Stimulated activated CD4-positive, alpha-beta T cell treated with anti-CD3 and anti-CD28 coated beads, Interleukin-1b, Interleukin-23, amount 100 ng/mL, for 48 hours (primary cell): Measurements from ENCODE around the gene DNMT1.
"Not testable (repeated sequence)": the region's sequence is repeated elsewhere in the genome, so short reads cannot be mapped to it uniquely, and the experiment has no call there.

ENCODE experiments used
- DNase-seq: peaks from one replicate; pipeline ENCODE4 v3.0.0-alpha.2; 2020

DNMT1 gene

DNA sequence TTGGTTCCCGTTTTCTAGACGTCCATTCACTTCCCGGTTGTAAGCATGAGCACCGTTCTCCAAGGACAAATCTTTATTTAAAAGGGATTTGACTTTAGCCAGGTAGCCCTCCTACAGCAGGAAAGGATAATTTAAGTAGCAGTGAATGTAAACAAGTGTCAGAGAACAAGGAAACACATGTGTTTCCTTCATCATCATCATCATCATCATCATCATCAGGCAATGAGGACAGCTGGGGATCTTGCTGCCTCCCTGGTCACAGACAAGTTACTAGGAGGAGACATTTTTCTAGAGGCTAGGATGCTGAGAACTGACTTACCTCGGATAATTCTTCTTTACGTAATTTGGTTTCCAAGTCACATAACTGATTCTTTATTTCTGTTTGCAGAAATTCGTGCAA lies 14.3 kb downstream of the DNMT1 start:
- no peak for DNase-seq

DNA sequence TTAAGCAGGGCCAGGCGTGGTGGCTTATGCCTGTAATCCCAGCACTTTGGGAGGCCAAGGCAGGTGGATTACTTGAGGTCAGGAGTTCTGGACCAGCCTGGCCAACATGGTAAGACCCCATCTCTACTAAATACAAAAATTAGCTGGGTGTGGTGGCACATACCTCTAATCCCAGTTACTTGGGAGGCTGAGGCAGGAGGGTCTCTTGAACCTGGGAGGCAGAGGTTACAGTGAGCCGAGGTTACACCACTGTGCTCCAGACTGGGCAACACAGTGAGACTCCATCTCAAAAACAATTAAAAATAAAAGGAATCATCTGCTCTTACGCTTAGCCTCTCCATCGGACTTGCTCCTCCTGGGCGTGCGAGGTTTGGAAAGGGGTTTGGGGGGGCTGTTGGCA lies 14.7 kb downstream of the DNMT1 start:
- not testable (repeated sequence) for DNase-seq

DNA sequence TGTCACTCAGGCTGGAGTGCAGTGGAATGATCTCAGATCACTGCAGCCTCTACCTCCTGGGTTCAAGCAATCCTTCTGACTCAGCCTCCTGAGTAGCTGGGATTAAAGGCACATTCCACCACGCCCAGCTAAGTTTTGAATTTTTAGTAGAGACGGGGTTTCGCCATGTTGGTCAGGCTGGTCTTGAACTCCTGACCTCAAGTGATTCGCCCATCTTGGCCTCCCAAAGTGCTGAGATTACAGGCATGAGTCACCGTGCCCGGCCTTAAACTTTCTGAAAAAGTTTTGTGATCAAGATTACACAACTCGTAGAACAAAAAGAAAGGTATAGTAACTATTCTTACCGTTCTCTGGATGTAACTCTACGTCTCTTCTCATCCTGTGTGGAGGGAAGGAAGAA lies 21.2 kb downstream of the DNMT1 start:
- no peak for DNase-seq

DNA sequence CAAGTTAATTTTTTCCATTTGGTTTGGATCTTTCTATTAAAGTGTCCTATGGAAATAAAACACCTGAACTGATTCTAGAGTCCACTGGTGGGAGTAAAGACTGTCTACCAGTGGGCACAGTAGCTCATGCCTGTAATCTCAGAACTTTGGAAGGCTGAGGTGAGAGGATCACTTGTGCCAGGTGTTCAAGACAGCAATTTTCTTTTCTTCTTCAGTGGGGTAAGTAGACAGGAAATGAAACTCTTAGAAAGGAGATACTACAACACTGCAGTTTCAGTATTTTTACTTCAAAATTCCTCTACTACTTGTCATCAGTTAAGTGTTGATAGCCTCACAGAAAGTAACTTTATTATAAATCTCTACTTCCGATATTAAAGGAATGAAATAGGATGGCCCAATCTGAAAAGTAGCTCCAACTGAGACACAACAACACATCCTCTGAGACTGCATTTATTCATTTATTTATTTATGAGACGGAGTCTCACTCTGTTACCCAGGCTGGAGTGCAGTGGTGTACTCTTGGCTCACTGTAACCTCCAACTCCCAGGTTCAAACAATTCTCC lies 26.3 kb downstream of the DNMT1 start:
- DNase-seq = no peak

DNA sequence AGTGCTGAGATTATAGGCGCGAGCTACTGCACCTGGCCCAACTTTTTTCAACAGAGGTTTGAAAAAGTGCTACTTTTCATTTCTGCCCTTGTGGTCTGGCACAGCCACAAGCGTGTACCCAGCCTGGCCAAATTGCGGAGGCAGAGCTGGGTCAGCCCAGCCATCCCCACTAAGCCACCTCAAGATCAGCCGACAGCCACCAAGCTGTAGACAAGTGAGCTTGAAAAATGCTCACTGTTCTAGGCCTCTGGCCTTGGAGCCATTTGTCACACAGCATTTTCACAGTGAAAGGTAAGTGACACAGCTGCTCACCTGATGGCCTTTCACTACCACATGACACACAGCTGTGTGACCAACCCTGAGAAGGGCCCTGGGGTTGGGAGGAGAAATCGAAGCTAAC lies 27.3 kb downstream of the DNMT1 start:
- DNase-seq = no peak

DNA sequence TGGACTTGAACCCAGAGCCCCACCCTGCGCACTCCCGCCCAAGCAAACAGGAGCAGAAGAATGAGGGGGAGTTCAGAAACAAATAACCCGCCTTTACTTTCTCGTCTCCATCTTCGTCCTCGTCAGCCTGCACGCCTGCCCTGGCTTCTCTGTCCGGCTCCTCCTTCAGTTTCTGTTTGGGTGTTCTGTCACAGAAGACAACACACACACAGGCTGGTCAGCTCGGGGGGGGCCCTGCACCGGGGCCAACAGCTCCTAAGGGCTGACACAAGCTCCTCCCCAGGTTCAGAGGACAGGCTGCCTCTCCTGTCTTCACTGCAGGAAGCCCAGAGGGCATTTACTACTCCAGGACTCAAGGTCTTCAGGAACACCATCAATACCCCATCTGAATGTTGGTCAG lies 28.3 kb downstream of the DNMT1 start:
- DNase-seq = not testable (repeated sequence)

DNA sequence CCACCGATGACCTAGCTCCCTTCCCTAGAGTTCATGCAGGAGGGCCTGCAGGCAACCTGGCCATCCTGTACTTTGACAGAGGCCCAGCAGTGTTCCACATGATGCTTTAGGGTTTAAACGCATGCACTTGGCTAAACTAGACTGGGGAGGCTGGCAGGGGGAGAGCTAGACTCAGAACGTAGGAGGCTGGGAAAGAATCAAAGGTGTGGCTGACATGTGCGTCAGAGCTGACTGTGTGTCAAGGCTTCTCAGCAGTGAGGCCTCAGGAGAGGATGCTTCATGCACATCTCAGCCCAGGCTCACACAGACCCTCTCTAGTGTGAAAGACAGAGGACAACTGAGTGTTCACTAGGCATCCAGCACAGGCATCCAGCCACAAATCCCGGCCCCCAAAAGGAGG lies 28.7 kb downstream of the DNMT1 start:
- no peak for DNase-seq

DNA sequence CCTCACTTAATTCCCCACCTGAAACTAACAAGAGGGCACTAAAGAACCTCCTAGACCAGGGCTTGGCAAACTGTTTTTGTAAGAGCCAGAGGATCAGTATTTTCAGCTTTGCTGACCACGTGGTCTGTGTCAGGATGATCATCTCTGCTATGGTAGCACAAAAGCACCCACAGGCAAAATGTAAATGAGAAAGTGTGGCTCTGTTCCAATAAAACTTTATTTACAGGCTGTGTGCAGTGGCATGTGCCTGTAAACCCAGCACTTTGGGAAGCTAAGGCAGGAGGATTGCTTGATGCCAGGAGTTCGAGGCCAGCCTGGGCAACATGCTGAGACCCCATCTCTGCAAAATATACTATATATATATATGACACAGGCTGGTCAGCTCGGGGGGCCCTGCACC lies 31.2 kb downstream of the DNMT1 start:
- no peak for DNase-seq

DNA sequence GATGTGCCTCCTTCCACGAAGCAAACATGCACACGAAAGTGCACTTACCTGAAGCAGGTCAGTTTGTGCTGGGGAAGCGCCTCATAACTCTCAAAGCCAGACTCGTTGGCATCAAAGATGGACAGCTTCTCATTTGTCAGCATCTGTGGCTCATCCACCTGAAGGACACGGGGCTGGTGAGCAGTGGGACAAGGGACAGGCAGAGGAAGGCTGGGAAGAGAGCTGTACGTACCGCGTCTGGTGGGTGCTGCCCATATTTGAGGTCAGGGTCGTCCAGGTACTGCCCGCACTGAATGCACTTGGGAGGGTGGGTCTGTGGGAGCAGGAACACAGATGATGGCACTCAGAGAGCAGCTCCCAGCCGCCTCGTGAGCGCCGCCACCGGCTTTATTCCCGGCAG lies 35.1 kb downstream of the DNMT1 start:
- DNase-seq = no peak

DNA sequence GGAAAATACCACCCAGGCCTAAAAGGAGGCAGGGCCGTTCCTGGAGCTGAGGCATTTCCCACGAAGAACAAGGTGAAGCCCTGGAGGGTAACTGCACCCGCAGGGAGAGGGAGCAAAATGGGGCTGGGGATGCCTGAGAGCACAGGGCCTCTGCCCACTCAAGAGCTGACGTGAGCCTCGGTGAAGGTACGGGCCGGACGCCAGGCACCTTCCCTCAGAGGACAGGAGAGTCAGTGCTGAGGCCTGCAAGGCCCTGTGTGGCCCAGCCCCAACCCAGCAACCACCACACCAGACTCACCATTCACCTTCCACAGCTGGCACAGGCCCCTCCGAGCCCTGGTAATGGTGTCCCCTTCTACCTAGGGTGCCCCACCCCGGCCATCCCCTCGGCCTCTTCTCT lies 36.3 kb downstream of the DNMT1 start:
- DNase-seq = no peak

DNA sequence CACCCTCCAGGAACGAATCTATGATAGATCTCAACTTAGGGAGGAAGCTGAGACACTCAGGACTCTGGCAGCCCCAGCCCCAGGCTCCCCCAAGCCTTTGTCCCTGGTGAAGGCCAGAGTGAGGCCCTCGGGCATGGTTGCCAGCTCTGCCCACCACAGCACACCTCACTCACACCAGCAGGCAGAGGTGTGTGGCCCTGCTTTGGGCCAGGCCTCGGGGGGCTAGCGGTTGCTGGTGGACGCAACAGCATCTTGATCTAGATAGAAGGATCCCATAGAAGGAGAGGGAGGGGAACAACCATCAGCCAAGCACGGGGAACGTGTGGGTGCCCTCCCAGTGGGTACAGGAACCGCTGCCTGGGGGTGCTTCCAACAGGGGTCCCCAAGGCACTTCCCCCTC lies 36.7 kb downstream of the DNMT1 start:
- no peak for DNase-seq

DNA sequence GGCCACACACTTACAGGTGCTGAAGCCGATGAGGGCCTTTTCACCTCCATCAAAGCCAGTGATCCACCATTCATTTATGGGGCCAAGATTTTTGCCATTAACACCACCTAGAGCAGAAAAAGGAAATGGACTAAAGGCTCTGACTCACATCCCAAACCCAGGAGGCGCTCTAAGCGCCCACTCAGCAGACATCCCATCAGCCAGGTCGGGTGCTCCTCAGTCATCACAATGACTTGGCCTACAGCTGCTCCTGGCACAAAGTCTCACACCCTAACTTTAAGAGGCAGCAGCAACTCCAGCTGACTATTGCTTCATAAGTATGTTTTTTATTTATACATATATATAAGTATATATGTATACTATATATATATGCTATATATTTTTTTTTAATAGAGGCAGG lies 38.9 kb downstream of the DNMT1 start:
- no peak for DNase-seq

DNA sequence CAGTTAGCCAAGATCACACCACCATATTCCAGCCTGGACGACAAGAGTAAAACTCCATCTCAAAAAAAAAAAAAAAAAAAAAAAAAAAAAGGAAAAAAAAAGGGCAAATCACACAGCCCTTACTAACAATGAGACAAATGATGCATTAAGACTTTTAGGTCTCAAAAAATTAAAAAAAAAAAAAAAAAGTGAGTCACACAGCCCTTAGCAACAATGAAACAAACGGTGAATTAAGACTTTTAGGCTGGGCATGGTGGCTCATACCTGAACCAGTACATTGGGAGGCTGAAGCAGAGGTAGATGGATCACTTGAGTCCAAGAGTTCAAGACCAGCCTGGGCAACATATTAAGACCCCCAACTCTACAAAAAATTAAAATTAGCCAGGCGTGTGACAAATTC lies 42.7 kb downstream of the DNMT1 start:
- no peak for DNase-seq

DNA sequence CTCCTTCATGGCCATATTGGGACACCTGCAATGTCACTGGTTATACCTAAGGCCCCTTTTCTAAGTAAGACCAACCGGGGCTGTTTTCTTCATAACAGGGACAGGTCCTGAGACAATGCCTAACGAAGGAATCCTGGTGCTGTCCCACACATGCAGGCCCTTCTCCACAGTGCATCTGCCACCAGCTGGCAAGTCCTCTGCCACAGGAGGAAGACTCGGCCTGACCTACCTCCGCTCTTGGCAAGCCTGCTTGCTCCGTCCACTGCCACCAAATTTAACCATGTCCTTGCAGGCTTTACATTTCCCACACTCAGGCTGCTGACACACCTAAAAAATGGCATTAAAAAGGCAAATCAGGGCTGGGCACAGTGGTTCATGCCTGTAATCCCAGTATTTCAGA lies 43.2 kb downstream of the DNMT1 start:
- DNase-seq = no peak

DNA sequence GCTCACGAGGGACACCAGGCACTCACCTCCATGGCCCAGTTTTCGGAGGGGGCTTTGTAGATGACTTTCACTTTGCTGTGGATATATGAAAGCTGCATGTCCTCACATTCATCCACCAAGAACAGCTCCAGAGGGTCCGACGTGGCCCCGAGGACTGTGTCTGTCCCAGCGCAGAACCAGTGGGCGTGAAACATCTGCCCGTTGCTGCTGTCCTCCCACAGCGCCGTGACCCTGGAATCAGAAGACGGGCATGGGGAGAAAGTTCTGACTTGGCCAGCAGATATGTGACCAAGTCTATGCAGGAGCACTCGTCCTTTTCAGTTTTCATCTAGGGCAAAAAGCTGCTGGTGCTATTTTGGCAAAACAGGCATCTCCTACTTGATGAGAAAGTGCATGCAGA lies 45.3 kb downstream of the DNMT1 start:
- no peak for DNase-seq

DNA sequence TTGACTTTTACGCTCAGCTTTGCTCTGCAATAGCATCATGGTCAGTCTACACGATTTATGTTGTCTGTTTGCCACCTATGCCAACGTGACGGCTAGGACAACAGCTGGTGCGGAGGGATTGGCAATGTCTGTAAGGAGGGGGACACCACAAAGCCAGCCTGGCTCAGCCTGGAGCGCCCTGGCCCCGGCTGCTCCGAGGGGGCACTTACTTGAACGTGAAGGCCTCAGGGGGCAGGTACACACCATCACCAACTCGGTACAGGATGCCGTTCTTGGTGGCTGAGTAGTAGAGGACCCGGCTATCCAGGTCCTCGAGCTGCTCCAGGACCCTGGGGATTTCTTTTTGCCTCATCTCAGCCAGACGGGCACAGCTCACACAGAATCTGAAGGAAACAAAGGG lies 48.6 kb downstream of the DNMT1 start:
- DNase-seq = no peak

DNA sequence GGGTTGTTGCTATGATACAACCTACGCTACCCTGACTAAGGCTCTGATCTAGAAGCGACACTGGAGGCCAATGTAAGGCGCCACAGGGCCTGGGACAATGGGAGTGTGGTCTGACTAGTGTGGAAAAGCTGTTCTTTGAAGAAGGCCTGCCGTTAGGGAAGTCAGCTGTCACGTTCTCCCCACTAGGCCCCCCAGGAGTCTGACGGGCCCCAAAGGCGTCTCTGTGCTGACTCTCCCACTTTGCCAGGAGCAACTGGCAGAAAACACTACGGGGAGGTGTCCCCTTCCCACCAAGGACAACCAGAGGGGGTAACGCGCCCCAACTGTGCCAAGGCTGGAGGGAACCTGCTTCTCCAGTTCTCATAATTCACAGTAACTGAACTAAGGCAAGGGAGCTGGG lies 49.7 kb downstream of the DNMT1 start:
- DNase-seq = no peak

DNA sequence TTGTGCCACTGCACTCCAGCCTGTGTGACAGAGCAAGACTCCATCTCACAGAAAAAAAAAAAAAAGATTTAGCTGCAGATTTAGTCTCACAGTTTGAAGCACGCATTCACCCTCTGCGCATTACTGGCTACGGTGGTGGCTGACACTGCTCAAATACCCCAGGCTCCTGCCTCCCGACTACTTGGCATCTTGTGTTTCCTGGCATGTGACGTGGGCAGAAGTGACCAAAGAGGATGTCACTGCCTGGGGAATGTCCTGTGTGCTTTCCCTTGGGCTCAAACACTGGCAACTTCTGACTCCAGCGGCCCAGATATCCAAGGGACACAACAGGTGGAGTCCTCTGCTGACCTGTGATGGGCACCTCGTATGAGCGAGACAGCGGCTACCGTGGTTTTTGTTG lies 50.4 kb downstream of the DNMT1 start:
- no peak for DNase-seq

DNA sequence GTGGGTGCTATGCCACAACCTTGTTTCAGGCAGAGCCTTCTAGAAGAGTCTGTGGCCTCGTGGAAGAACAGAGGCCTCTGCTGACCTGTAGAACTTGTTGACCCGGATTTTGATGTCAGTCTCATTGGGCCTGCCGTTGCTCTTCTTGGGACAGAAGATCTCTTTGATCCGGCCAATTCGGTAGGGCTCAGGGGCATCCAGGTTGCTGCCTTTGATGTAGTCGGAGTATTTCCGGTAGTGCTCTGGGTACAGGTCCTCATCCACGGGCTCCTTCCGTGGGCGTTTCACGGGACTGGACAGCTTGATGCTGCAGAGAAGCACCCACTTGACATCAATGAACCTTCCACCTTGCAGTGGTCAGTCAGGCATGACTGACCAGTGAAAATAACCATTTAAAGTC lies 51.1 kb downstream of the DNMT1 start:
- no peak for DNase-seq

DNA sequence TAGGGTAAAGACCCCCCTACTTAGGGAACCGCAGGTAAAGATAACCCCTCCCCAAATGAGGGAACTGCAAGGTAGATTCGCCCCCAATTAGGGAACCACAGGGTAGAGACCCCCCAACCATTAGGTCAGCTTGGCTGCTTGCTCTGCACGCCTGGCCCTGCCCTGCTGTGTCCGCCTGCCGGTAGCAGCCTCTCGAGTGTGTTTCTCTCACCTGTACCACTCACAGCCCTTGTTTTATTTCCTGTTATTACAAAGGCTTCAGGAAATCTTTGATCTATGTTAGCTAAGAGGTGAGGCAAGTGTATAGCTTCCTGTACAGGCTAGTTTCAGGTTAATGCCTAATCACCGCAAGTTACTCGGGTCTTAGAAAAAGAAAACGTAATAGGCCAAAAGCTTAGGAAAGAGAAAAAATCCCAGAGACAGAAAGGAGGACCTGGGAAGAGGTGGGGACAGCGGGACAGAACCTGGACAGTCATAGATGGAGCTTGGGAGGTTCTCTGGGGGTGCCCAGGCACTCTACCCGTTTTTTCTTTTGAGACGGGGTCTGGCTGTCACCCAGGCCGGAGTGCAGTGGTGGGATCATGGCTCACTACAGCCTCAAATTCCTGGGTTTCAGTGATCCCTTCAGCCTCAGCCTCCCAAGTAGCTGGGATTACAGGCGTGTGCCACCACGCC lies 51.9 kb downstream of the DNMT1 start:
- DNase-seq = no peak

DNA sequence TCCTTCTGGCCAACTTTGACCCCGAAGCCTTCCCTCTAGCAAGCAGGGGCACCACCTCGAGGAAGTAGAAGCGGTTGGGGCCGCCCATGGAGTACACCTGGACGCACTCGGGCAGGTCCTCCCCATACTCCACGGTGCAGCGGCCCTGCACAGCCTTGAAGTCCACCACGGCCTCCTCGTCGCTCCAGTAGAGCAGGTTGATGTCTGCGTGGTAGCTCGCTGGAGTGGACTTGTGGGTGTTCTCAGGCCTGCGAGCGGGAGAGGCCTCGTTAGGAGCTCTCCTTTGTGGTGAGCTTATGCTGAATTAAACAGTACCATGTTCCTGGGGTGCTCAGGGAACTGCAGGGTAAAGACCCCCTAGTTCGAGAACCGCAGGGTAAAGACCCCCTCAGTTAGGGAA lies 52.8 kb downstream of the DNMT1 start:
- DNase-seq = no peak

DNA sequence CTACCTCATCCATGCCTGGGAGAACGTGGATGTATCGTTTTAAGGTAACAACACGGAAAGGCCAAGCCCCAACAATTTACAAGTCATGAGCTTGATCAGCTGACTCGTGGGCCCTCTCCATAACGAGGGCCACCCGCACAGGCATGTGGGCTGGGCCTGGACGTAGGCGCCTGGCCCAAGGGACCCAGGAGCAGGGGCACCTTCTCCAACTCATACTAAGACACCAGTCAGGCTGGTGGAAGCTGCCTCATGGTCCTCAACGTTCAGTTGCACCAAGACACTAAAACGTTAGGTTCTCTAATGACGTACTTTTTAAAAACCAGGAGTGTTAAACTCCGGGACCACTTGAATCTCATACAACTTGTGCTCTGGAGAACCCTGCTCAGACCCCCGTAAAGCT lies 53.3 kb downstream of the DNMT1 start:
- DNase-seq = no peak

DNA sequence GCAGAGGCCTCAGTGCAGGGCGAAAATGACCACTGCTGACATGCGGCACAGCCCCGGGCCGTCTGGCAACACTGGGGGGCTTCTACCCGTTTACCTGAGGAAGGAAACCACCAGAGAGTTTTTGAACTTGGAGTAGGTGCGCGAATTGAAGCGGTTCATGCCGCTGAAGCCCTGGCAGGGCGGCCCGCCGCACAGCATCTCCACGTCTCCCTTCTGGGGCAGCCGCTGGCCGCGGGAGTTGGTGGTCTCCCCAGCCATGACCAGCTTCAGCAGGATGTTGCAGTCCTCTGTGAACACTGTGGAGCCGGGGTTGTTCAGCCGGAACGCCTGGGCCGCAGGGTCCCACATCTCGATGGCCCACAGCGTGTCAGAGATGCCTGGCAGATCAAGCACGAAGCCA lies 54.8 kb downstream of the DNMT1 start:
- DNase-seq = no peak

DNA sequence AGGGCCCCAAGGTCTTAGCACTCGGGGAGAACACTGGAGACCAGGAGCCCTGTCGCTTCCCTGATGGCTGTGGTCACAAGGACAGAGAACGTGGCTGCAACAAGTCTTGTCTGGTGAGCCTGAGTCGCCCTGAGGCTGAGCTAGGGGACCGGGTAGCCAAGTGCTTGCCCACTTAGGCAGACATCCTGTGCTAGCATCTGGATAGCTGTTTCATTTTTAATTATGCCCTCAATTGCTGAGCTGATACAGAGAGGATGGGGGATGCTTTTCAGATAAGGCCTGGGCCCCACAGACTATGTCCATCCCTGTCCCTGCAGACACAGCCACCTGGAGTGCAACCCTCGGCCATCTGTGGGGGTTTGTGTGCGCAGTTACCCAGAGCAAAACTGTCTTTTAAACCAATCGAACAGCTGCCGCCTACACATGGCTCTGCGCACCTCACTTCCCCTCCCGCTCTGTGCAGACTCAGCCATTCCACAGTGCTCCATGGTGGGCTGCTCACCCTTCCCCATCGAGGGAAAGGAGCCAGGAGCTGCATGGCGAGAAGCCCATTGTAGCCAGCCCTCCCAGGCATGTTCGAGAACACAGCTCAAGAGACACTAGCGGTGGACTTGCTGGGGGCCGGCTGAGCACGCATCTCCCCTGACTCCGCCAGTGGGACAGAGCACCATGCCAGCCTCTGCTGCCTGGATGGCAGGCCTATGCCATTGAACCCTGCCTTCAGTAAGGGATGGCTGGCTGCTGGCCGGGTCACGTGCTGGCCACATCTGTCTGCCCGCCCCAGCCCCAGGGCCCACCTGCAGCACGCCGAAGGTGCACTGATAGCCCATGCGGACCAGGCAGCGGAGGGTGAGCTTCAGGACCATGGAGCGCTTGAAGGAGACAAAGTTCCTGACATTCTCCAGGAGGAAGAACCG lies 55.6 kb downstream of the DNMT1 start:
- DNase-seq = no peak
